GM12864 (cell line): ENCODE data around the gene C1orf50.
"Not testable (repeated sequence)": the region's sequence is repeated elsewhere in the genome, so short reads cannot be mapped to it uniquely, and the experiment has no call there.

Experiments used
- DNase-seq: peaks from one replicate; pipeline ENCODE4 v3.0.0-alpha.2; 2011; ENCODE audit warnings: low read depth
- H3K4me3 ChIP-seq: 2 replicates; pipeline ENCODE4 v1.5.1; 2011; ENCODE audit warnings: mild to moderate bottlenecking, low read depth, low read length, control low read depth
- TF ChIP-seq, protein P1 (sequence below): IDR thresholded peaks from 2 replicates; pipeline ENCODE4 v1.5.1; 2011; ENCODE audit warnings: low read depth, mild to moderate bottlenecking, moderate library complexity, low read length, control low read depth, inconsistent platforms; ENCODE audit errors: missing control alignments

The C1orf50 gene

DNA sequence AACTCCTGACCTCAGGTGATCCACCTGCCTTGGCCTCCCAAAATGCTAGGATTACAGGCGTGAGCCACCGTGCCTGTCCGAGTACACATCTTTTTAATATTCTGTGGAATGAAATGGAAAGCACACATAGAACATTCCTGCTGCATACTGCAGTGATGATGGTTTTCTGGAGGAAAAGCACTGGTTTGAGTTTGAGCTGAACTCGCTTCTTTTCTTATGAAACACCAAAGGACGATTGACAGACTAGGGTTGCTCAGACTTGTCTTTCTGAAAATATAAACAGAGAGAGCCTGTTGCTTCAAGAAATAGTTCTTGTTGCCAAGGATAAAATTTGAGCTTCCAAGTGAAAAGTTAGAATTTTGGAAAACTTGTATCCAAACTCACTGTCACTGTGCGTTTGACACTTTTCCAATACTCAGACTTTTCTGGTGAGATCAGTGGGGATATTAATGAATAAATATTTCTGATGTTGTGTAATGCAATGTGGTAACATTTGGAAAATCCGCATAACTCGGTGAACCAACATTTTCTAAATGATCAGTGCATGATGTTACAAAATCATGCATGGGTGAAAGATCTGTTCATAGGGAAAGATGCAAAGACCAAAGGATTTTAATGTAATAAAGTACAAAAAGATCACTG lies 34.9 kb downstream of the C1orf50 start:
- TF ChIP-seq, protein P1, sequence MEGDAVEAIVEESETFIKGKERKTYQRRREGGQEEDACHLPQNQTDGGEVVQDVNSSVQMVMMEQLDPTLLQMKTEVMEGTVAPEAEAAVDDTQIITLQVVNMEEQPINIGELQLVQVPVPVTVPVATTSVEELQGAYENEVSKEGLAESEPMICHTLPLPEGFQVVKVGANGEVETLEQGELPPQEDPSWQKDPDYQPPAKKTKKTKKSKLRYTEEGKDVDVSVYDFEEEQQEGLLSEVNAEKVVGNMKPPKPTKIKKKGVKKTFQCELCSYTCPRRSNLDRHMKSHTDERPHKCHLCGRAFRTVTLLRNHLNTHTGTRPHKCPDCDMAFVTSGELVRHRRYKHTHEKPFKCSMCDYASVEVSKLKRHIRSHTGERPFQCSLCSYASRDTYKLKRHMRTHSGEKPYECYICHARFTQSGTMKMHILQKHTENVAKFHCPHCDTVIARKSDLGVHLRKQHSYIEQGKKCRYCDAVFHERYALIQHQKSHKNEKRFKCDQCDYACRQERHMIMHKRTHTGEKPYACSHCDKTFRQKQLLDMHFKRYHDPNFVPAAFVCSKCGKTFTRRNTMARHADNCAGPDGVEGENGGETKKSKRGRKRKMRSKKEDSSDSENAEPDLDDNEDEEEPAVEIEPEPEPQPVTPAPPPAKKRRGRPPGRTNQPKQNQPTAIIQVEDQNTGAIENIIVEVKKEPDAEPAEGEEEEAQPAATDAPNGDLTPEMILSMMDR: no peak
- DNase-seq: no peak

DNA sequence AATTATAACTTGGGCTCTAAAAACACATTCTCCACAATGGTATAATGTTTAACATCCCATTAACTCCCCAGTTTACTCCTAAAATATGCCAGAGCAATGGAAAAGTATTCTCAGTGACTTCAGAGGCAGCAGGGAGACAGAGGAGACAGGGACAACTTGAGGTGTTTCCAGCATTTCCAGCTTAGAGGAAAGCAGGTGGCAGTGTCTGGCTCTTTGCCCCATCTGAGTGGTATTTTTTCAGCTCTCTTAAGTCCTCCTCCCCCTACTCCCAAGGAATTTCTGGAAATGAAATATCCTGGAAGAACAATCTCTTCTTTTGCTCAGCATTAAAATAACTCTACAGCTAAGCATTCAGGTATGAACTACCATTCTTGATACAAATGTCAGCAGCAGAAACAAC lies 39.1 kb downstream of the C1orf50 start:
- TF ChIP-seq, protein P1: no peak
- no peak for DNase-seq
- H3K4me3 ChIP-seq: no peak overlapping the region

More for the DNA sequence above, 34.9 kb downstream of the C1orf50 start:
- H3K4me3 ChIP-seq: no peak overlapping the region

- DNase-seq: no peak
- TF ChIP-seq, protein P1: no peak
- no peak overlapping the region for H3K4me3 ChIP-seq
These were observed 39.5 kb downstream of the C1orf50 start for GRCh38 chr1:42806593-42806992.

DNA sequence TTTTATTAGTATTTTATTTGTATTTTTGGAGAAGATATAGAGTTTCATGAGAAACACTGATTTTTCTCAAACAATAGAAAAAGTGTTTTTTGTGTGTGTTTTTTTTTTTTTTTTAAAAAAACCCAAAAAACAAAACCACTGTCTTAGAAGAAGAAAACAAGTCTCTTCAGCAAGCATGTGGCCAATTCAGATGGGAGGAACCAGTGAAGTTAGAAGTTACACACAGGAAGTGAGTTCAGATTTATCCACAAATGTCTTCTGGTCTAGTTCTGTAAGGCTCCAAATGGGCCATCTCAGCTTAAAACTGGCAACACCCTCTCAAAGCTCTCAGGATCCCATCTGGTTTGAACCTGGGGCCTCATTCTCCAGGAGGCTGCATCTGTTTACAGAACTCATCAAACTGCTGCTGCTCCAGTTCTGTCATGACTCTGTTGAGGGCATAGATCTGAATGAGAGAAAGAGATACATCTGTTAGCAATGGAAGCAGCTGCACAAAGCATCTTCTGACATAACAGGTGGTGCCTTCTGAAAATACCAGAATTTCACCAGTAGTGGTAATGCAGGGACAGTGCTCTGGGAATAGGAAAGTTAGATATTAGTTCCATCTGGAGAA lies 40.1 kb downstream of the C1orf50 start:
- no peak overlapping the region for H3K4me3 ChIP-seq
- TF ChIP-seq, protein P1: no peak
- DNase-seq: no peak

DNA sequence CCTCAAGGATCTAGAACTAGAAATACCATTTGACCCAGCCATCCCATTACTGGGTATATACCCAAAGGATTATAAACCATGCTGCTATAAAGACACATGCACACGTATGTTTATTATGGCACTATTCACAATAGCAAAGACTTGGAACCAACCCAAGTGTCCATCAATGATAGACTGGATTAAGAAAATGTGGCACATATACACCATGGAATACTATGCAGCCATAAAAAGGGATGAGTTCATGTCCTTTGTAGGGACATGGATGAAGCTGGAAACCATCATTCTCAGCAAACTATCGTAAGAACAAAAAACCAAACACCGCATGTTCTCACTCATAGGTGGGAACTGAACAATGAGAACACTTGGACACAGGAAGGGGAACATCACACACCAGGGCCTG lies 47.8 kb downstream of the C1orf50 start:
- H3K4me3 ChIP-seq, DNase-seq: not testable (repeated sequence)

- TF ChIP-seq, protein P1: no peak
- no peak for DNase-seq
- peak overlapping the region; percentile 58 for H3K4me3 ChIP-seq
These were observed 49.0 kb downstream of the C1orf50 start for GRCh38 chr1:42815941-42816584.

DNA sequence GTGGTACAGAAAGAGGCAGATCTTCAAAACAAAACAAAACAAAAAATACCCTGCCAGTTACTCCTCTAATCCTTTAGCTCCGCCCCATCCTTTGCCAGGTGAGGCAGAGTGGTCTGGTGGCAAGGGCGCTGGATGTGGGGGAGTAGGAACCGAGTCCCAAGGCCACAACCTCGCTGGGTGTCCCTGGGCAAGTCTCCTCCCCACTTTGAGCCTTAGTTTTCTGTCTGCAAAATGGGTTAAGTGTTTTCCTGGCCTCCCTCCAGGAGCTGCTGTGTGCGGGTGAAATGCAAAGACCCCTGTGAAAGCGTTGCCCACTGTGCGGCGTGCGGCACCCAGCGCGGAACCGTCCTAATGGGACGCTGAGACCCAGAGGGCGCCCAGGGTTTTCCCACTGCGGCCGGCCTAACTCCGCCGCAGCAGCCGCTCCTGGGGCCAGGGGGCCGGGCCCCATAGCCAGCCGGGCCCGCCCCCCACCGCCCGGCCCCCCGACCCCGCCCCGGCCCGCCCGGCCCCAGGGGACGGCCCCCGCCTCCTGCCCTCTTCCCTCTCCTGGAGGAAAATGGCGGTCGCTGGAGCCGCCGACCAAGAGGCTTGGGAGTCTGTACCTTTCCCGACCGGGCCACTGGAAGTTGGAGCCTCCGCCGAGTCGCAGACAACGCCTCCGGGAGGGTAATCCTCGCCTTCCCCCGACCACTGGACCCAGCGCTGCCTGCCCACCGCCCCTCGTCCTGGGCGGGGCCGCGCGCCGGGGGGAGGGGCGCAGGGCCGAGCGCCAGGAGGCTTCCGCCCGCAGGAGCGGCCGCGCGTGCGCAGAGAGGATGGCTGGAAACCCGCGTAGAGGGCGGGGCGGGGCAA lies 49.8 kb downstream of the C1orf50 start, which contains the start of the genes ERMAP and SVBP:
TSS of gene ERMAP (plus strand) at position 538 of the 855 bp plus-strand sequence. CDS start 13,327 bp downstream, outside the sequence.
TSS of gene SVBP (minus strand) at position 813 of the 855 bp plus-strand sequence. CDS start 853 bp downstream, outside the sequence.
- peak within 1 kb of the TSS; percentile 58 for H3K4me3 ChIP-seq
- peak; percentile 27 for DNase-seq
- TF ChIP-seq, protein P1: no peak
